IPS-20b (cell line): ENCODE results near the gene SEMA3A.

Experiments used
- H3K27ac ChIP-seq: one replicate; pipeline ENCODE4 v1.5.1; 2013; ENCODE audit warnings: low read length
- H3K27me3 ChIP-seq: 2 replicates; pipeline ENCODE4 v1.6.1; 2013; ENCODE audit warnings: mild to moderate bottlenecking, low read length, inconsistent platforms; ENCODE audit not compliant: insufficient read depth
- H3K36me3 ChIP-seq: 2 replicates; pipeline ENCODE4 v1.6.1; 2013; ENCODE audit warnings: low read depth, mild to moderate bottlenecking, inconsistent platforms, low read length, moderate library complexity; ENCODE audit not compliant: insufficient read depth
- H3K4me1 ChIP-seq: 2 replicates; pipeline ENCODE4 v1.6.1; 2013; ENCODE audit warnings: mild to moderate bottlenecking, control low read depth, inconsistent platforms, low read length, moderate library complexity; ENCODE audit not compliant: insufficient read depth
- H3K4me3 ChIP-seq: 2 replicates; pipeline ENCODE4 v1.5.1; 2013; ENCODE audit warnings: mild to moderate bottlenecking, low read length, inconsistent platforms
- H3K9ac ChIP-seq: 2 replicates; pipeline ENCODE4 v1.6.1; 2013; ENCODE audit warnings: low read depth, mild to moderate bottlenecking, inconsistent platforms, low read length, moderate library complexity
- H3K9me3 ChIP-seq: 2 replicates; pipeline ENCODE4 v1.6.1; 2013; ENCODE audit warnings: mild to moderate bottlenecking, low read depth, low read length, inconsistent platforms; ENCODE audit not compliant: insufficient read depth

SEMA3A gene

DNA sequence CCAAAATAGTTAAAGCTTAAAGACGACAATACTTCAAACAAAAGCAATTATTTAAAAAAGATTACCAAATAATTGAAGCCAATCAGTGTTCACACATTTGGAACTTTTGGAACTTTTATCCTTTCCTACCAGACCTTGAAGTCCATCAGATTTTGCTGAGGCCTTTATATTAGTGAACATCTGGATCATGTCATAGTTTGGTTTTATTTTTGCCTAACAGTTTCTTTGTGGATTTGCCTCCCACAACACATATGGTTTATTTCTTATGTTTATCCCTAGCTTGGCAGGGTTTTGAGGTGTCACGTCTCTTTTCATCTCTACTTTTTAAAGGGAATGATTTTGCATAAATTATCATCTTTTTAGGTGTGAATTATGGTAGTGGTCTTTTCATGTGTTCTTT is 242.4 kb downstream of the SEMA3A start:
- Histone ChIP-seq H3K27ac (no peak overlapping the region), H3K27me3 (no peaks in the 10 kb centered on the region), H3K4me1 (no peaks in the 10 kb centered on the region), H3K4me3 (no peak overlapping the region), H3K9ac (no peak overlapping the region), H3K36me3 (no peaks in the 10 kb centered on the region), H3K9me3 (no peaks in the 10 kb centered on the region)

DNA sequence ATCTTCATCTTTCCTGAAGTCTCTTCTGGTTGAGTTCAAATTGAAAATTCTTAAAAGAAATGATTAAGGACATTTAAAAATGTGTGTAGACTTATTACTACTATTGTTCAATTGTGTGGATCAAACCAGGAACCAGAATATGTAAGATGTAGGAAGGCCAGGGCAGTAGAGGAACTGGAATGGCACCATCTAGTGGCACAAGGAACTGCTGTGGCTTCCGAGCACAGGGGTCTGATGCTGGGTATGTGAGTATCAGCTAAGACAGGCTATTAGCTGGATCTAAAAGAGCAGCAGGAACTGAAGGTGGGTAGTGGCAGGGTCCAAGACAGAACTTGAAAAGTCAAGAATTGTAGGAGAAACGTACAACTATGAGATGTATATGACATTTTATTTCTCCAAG is 247.3 kb downstream of the SEMA3A start:
- Histone ChIP-seq H3K4me1 (no peaks in the 10 kb centered on the region), H3K9ac (no peak overlapping the region), H3K4me3 (no peak overlapping the region), H3K27me3 (no peaks in the 10 kb centered on the region), H3K9me3 (no peaks in the 10 kb centered on the region), H3K36me3 (no peaks in the 10 kb centered on the region), H3K27ac (no peak overlapping the region)

DNA sequence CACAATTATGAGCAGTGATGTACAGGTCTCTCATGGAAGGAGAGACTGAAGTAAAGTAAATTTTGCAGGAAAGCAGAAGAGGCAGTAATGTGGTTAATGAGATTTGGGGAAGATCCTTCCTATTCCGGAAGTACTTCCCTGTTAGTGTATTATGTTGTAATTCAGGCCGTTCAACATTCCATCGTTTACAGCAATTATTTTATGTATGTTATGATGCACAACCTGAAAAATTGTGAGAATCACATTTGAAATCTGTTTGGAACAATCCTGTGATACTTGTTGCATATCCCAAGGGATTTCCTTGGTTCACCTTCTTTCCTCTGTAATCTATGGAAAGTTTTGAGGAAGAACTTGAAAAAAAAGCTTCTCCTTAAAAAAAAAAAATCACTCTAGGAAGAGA is 247.8 kb downstream of the SEMA3A start:
- H3K27ac ChIP-seq: no peak overlapping the region
- no peaks in the 10 kb centered on the region for H3K4me1 ChIP-seq
- no peaks in the 10 kb centered on the region for H3K36me3 ChIP-seq
- H3K27me3 ChIP-seq: no peaks in the 10 kb centered on the region
- no peaks in the 10 kb centered on the region for H3K9me3 ChIP-seq
- H3K9ac ChIP-seq: no peak overlapping the region
- no peak overlapping the region for H3K4me3 ChIP-seq

DNA sequence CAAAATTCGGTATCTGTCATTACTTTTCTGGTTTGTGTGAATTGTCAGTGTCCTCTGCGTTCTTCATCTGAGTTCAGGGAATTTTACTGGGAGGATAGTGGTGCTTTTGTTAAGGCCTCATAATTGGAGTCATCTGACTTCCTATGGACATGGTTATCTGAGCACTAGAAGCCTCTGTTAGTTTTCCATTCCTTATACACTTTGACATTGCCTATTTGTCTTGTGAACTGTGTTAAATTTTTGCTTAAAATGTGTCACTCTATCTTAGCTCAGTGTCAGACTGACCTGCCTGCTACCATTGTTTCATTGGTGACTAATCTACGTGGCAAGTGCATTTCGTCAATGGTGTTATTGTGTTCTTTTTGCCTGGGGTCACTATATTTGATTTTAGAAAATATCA is 253.3 kb downstream of the SEMA3A start:
- Histone ChIP-seq H3K36me3 (no peaks in the 10 kb centered on the region), H3K27ac (no peak overlapping the region), H3K4me1 (peaks cover under 1% of the 10 kb centered on the region; the same call in 1 of the 2 replicates), H3K4me3 (no peak overlapping the region), H3K9me3 (no peaks in the 10 kb centered on the region), H3K27me3 (no peaks in the 10 kb centered on the region), H3K9ac (no peak overlapping the region)

GRCh38 chr7:83937930-83938329 is 256.7 kb downstream of the SEMA3A start:
- Histone ChIP-seq H3K36me3 (no peaks in the 10 kb centered on the region), H3K9me3 (no peaks in the 10 kb centered on the region), H3K27ac (no peak overlapping the region), H3K9ac (no peak overlapping the region), H3K4me3 (no peak overlapping the region), H3K4me1 (peaks cover 2% of the 10 kb centered on the region; the same call in 1 of the 2 replicates), H3K27me3 (no peaks in the 10 kb centered on the region)

DNA sequence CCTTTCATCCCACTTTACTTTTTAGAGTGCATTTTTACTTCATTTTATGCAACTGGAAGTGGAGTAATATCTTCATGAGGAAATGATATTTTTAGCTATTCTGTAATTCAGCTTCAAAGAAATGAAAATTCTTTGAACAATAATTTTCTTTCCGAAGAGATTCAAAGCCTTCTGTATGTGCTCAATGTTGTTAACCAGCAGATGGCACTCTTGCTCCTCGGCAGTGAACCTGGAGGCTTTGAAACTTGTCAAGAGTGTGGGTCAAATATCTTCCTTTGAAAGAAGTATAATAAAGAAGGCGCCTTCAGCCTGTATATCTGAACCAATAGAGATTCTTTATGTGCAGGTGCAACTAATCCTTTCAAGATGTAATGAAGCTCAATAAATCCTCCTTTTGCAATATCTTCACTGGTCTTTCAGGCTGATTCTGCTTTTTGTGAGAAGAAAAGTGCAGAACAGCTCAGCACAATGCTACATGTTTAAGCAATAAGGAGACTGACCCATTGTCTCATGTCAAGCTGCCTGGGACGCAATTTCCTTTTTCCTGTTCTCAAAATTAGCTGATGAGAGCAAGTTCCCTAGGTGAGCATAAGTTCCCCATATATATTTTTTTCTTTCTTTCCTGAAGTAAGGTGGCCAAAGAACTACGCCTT is 258.4 kb downstream of the SEMA3A start:
- peaks cover 2% of the 10 kb centered on the region; the same call in 1 of the 2 replicates for H3K4me1 ChIP-seq
- no peaks in the 10 kb centered on the region for H3K36me3 ChIP-seq
- no peak overlapping the region for H3K27ac ChIP-seq
- no peak overlapping the region for H3K9ac ChIP-seq
- no peak overlapping the region for H3K4me3 ChIP-seq
- no peaks in the 10 kb centered on the region for H3K27me3 ChIP-seq
- no peaks in the 10 kb centered on the region for H3K9me3 ChIP-seq

DNA sequence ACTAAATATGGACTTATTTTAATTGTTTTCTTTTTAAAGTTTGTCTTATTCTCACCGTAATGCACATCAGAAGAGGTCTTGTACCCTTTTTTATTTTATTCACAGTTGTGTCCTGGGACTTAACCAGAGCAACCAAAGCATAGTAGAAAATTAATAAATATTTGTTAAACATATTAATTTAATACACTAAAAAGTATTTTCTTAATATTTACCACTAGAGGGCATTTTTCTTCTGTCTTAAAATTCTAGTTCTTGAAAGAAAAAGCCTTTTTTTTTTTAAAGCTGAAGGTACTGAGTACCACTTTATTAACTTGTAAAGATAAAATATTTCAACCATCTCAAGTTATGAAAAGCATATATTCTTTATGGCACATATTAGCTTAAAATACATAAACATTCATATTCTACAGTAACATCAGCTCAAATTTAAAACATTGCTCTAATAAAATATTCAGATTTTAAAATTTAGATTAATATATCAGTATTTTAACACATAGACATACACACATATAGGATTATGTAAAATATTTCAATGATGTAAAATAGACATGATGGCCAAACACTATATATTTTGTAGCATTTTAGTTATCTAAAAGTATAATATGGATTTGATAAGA is 260.4 kb downstream of the SEMA3A start:
- Histone ChIP-seq H3K4me1 (peaks cover 2% of the 10 kb centered on the region; the same call in 1 of the 2 replicates), H3K36me3 (no peaks in the 10 kb centered on the region), H3K9ac (no peak overlapping the region), H3K27ac (no peak overlapping the region), H3K4me3 (no peak overlapping the region), H3K9me3 (no peaks in the 10 kb centered on the region), H3K27me3 (no peaks in the 10 kb centered on the region)

- Histone ChIP-seq H3K27ac (no peak overlapping the region), H3K9me3 (no peaks in the 10 kb centered on the region), H3K4me1 (peaks cover 2% of the 10 kb centered on the region; the same call in 1 of the 2 replicates), H3K9ac (no peak overlapping the region), H3K4me3 (no peak overlapping the region), H3K27me3 (no peaks in the 10 kb centered on the region), H3K36me3 (no peaks in the 10 kb centered on the region)
Observed at GRCh38 chr7:83931968-83932367, 262.6 kb downstream of the SEMA3A start.

GRCh38 chr7:83930262-83930661 is 264.3 kb downstream of the SEMA3A start:
- Histone ChIP-seq H3K27ac (no peak overlapping the region), H3K4me3 (no peak overlapping the region), H3K9ac (no peak overlapping the region), H3K9me3 (no peaks in the 10 kb centered on the region), H3K36me3 (no peaks in the 10 kb centered on the region), H3K27me3 (no peaks in the 10 kb centered on the region), H3K4me1 (no peaks in the 10 kb centered on the region)

- Histone ChIP-seq H3K27me3 (no peaks in the 10 kb centered on the region), H3K9me3 (no peaks in the 10 kb centered on the region), H3K36me3 (no peaks in the 10 kb centered on the region), H3K4me3 (no peak overlapping the region), H3K27ac (no peak overlapping the region), H3K4me1 (no peaks in the 10 kb centered on the region), H3K9ac (no peak overlapping the region)
Observed at GRCh38 chr7:83925860-83926259, 268.7 kb downstream of the SEMA3A start.

DNA sequence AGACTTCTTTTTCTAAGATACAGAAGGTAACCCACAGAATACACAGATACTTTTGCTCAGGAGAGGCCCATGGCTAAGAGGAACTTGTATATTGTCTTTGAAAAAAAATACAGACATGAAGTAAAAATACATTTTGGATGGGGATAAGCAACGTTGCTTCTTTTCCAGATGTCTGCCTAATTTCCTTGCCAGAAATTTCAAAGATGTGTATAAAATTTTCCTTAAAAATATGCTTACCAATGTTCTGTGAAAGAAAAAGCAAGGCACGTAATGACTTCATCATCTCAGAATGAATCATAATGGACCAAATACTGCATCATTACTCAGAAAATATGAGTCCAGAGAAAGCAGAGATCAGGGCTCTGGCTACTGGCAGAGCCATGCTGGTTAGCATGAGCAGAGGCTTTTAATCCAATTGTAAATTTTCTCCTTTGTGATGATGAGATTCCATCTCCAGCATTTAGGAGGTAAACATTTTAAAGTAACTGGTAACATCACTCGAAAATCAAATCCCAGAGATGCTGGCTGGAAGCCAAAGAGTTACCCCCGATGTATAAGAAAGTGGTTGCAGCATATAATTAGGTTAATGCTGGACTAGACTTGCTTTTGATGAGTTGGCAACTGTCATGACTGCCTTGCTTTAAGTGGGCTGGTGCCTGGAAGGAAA is 272.5 kb downstream of the SEMA3A start:
- Histone ChIP-seq H3K36me3 (no peaks in the 10 kb centered on the region), H3K4me3 (no peak overlapping the region), H3K4me1 (no peaks in the 10 kb centered on the region), H3K9ac (no peak overlapping the region), H3K27me3 (no peaks in the 10 kb centered on the region), H3K27ac (no peak overlapping the region), H3K9me3 (no peaks in the 10 kb centered on the region; the same call in 1 of the 2 replicates)
